Measurements from ENCODE around the gene TRPC4AP.

The TRPC4AP gene

DNA sequence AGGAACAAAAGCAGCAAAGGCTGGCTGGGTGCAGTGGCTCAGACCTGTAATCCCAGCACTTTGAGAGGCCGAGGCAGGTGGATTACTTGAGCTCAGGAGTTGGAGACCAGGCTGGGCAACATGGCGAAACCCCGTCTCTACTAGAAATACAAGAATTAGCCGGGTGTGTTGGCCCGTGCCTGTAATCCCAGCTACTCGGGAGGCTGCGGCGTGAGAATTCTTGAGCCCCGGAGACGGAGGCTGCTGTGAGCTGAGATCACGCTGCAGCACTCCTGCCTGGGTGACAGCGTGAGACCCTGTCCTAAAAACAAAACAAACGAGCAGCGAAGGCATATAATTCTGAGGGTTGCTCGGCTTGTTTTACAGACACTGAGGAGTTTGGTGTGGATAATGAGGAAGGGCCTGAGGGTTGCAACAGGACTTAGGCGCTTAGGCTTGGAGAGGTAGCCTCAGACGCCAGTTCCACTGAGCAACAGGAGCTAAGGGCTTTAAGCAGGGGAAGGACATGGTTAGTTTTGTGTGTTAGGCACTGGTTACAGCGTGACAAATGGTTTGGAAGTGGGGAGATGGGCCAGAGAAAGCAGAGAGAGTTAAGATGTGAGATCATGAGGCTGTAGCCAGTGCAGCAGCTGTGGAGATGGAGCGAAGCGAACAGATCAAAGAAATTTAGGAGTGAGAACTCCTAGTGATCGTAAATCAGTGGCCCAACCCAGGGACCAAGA, 135.7 kb downstream of the TRPC4AP start:
- no peak for DNase-seq

DNA sequence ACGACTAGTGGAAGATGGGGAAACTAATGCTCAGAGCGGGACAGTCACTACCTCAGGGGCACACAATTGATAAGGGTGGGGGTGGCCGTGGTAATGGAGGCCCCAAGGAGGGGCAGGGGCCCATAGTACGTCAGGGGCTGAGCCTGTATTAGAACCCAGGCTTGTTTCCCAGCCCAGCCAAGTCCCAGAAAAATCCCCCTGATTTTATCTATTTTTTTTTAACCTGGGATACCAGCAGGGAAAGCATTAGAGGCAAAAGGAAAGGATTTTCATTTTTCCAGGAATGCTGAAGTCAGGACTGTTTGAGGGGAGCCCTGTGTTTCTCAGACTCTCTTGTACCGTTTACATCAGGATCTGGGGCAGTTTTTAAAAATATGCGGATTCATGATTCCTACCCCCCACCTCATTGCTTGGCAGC, 136.6 kb downstream of the TRPC4AP start:
- no peak for DNase-seq

DNA sequence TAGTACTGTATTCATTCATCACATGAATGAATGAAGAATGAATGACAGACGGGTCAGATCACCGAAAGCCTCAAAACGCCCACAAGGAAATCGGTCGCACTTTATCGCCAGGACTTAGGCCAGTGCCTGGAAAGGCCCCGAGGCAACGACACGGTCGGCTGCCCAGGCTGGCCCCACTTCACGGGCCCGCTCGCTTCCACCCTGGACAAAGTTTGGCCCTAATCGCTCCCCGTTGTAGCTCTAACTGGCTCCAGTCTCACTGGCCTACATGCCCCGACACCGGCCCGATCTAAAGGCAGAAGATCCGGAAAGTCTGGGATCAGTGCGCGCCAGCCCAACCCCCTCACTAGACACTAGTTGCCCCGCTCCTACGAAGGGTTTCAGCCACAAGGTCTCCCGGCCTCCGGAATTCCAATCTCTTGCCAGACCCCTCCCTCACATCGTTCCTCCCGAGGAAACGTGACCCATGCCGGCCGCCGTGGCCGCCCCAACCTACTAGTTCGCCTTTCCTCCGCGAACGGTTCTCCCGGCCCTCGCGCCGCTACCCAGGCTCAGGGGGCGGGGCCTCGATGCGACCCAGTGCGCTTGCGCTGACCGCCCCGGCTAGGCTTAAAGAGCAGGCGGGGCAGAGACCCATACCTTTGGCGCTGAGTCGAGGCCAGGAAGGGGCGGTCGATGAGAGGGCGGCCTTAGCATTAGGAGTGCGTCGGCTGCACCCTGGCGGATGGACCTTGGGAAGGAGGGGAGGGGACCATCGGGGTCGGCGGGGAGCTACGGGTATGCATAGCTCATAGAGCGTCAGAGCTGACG, 137.2 kb downstream of the TRPC4AP start, which contains the start of the genes GSS and MYH7B:
Gene GSS (minus strand): TSS at position 576 of the 810 bp plus-strand sequence. CDS start 3,954 bp downstream, outside the sequence.
Gene MYH7B (plus strand): TSS at position 638 of the 810 bp plus-strand sequence. CDS start 22,138 bp downstream, outside the sequence.
- DNase-seq: peak; percentile 94 to 96

DNA sequence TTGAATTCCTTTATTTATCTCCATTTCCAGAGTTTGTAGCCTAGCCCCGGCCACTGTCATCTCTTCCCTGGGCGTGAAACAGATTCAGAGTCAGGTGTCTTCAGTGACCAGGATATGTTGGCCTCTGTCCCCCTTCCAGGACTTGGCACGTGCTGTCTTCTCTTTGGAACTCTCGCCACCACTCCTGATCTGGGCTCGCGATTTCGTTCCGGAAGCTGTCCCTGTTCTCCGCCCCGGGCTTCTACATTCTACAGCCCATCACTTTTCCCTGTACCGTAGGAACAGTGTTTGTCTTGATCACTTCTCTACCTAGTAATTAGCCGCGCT, 137.7 kb downstream of the TRPC4AP start:
- peak; percentile 49 to 72 for DNase-seq

DNA sequence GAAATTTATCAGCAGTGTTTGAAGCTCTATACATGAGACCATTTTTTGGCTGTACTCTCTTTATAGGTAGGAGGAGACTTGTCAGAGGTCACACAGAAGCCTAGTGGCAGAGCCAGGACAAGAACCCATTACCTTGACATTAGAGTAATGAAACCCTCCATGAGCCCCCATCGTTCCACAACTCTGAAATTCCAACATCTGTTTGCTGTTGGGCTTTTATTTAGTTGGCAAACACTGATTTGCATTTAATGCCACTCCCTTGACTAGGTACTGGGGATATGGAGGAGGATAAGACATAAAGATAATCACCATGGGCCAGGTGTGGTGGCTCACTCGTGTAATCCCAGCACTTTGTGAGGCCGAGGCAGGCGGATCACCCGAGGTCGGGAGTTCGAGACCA, 138.6 kb downstream of the TRPC4AP start:
- DNase-seq: no peak

DNA sequence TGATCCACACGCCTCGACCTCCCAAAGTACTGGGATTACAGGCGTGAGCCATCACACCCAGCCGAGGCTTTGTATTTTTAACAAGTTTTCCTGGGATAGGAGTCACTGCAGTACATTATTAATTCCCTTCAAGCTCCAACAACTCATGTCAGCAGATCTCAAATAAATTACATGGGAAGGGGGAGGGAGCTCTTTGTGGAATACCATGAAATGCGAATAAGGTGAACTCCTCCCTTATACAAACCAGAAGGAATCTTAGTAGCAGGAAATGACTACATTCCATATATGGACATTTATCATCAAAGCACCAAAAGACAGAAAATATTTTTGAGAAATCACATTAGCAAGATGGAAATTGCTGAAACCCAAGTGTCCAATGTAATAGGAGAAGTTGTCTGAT, 139.9 kb downstream of the TRPC4AP start:
- DNase-seq: no peak

Measured in Kasumi-1 (cell line).